ENCODE data around the gene BID. TPM values are rescaled to one million over a fixed set of nuclear protein-coding genes. Genes with fewer than 3 reads are reported as not detected.

Gene BID
- total RNA-seq, 3 donors from 2014 or later (not counting 1 experiment from before 2014, with no cell fraction given) = 40.9 to 42.4 (median 42.3) TPM

DNA sequence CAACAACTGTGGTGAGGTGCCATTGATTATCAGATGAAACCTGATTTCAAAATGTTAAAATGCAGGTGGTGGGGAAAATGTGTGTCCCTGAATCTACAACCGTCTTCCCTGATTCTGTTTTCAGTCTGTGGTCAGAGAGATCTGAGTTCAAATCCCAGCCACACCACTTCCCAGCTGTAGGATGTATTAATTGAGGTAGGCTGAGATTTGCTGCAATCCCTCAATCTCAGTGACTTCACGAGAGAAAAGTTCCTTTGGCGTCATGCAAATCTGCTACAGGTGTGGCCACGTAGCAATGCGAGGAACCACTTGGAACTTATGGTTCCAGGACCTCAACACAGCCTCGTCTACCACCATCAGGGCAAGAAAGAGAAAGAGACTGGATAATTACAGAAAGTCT, 79.5 kb downstream of the BID start:
- Mint-ChIP-seq H3K27ac (no peak overlapping the region), H3K4me1 (peaks cover 6 to 13% of the 10 kb centered on the region in 2 donors), H3K36me3 (peaks cover 10% of the 10 kb centered on the region), H3K4me3 (no peak overlapping the region), H3K27me3 (ENCODE audit: low read depth in 2 of 2) (no peaks in the 10 kb centered on the region), H3K9me3 (no peaks in the 10 kb centered on the region)
- TF ChIP-seq, protein P1, sequence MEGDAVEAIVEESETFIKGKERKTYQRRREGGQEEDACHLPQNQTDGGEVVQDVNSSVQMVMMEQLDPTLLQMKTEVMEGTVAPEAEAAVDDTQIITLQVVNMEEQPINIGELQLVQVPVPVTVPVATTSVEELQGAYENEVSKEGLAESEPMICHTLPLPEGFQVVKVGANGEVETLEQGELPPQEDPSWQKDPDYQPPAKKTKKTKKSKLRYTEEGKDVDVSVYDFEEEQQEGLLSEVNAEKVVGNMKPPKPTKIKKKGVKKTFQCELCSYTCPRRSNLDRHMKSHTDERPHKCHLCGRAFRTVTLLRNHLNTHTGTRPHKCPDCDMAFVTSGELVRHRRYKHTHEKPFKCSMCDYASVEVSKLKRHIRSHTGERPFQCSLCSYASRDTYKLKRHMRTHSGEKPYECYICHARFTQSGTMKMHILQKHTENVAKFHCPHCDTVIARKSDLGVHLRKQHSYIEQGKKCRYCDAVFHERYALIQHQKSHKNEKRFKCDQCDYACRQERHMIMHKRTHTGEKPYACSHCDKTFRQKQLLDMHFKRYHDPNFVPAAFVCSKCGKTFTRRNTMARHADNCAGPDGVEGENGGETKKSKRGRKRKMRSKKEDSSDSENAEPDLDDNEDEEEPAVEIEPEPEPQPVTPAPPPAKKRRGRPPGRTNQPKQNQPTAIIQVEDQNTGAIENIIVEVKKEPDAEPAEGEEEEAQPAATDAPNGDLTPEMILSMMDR (IDR thresholded peaks at IDR 0.05) = no peak
- ATAC-seq (no peak), DNase-seq (no peak)
- H3K36me3 ChIP-seq (ENCODE audit: control insufficient read depth, insufficient read depth, low read length) = peaks cover 6% of the 10 kb centered on the region
- H3K9me3 ChIP-seq (ENCODE audit: control insufficient read depth, insufficient read depth, low read length) = no peaks in the 10 kb centered on the region
- H3K4me3 ChIP-seq (ENCODE audit: low read length) = no peak overlapping the region
- intact Hi-C loops (cut with micrococcal nuclease) = no loop called here
- no peaks in the 10 kb centered on the region for H3K4me1 ChIP-seq (ENCODE audit: control insufficient read depth, insufficient read depth, low read length)
- WGBS (ENCODE audit: insufficient coverage) = 88% methylated on average over 6 of the region's 6 CpGs
- no peak overlapping the region for H3K27ac ChIP-seq (ENCODE audit: low read length)
- no peaks in the 10 kb centered on the region for H3K27me3 ChIP-seq (ENCODE audit: control insufficient read depth, insufficient read depth, low read length)

DNA sequence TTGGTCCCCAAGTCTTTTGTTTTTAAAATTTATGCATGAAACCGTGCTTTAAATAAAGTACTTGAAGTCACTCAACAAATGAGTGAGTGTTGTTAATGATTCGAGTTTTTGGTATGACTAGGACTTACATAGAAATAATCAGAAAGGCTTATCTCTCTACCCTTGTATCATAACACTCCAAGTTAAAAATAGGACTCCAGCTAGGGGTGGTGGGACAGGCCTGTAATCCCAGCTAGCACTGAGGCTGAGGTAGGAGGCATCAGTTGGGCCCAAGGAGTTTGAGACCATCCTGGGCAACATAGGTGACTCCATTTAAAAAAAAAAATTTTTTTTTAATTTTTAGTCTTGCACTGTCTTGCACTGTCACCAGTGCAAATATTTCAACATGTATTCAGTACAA, 80.1 kb downstream of the BID start:
- WGBS (ENCODE audit: insufficient coverage) = 100% methylated on average over 1 of the region's 2 CpGs

DNA sequence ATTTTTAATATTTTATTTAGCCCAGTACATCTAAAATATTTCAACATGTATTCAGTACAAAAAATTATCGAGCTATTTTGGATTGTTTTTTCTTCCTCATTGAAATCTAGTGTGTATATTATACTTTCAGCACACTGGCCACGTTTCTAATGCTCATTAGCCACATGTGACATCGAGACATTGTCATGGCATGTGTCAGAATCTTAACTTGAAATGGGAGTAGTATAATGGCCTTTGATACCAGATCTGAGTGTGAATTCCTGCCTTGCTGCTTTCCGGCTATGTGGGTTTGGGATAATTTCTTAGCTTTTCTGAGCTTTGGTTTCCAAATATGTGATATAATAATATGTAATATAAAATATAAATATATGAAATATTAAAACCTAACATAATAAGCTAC, 81.4 kb downstream of the BID start:
- Histone ChIP-seq H3K27me3 (ENCODE audit: control insufficient read depth, insufficient read depth, low read length) (no peaks in the 10 kb centered on the region), H3K27ac (ENCODE audit: low read length) (no peak overlapping the region), H3K9me3 (ENCODE audit: control insufficient read depth, insufficient read depth, low read length) (no peaks in the 10 kb centered on the region), H3K4me3 (ENCODE audit: low read length) (no peak overlapping the region), H3K36me3 (ENCODE audit: control insufficient read depth, insufficient read depth, low read length) (peaks cover 12% of the 10 kb centered on the region), H3K4me1 (ENCODE audit: control insufficient read depth, insufficient read depth, low read length) (no peaks in the 10 kb centered on the region)
- Mint-ChIP-seq H3K36me3 (peaks cover 10% of the 10 kb centered on the region), H3K4me1 (peaks cover 0 to 7% of the 10 kb centered on the region in 2 donors), H3K27ac (no peak overlapping the region), H3K9me3 (no peaks in the 10 kb centered on the region), H3K4me3 (no peak overlapping the region), H3K27me3 (ENCODE audit: low read depth in 2 of 2) (no peaks in the 10 kb centered on the region)
- 88% methylated on average over 2 of the region's 4 CpGs for WGBS (ENCODE audit: insufficient coverage)
- TF ChIP-seq, protein P1 (IDR thresholded peaks at IDR 0.05) = no peak
- intact Hi-C loops (cut with micrococcal nuclease) = no loop called here
- no peak for ATAC-seq
- no peak for DNase-seq

More for the DNA sequence above, 80.1 kb downstream of the BID start:
- H3K36me3 Mint-ChIP-seq = peaks cover 10% of the 10 kb centered on the region
- no peaks in the 10 kb centered on the region for H3K9me3 ChIP-seq (ENCODE audit: control insufficient read depth, insufficient read depth, low read length)
- TF ChIP-seq, protein P1 (IDR thresholded peaks at IDR 0.05) = no peak
- H3K27me3 ChIP-seq (ENCODE audit: control insufficient read depth, insufficient read depth, low read length) = no peaks in the 10 kb centered on the region
- intact Hi-C loops (cut with micrococcal nuclease) = no loop called here
- ATAC-seq = no peak
- no peak overlapping the region for H3K4me3 ChIP-seq (ENCODE audit: low read length)
- no peaks in the 10 kb centered on the region for H3K27me3 Mint-ChIP-seq (ENCODE audit: low read depth in 2 of 2)
- peaks cover 6 to 13% of the 10 kb centered on the region in 2 donors for H3K4me1 Mint-ChIP-seq
- no peak overlapping the region for H3K27ac ChIP-seq (ENCODE audit: low read length)
- H3K4me1 ChIP-seq (ENCODE audit: control insufficient read depth, insufficient read depth, low read length) = no peaks in the 10 kb centered on the region
- H3K9me3 Mint-ChIP-seq = no peaks in the 10 kb centered on the region
- no peak for DNase-seq
- H3K4me3 Mint-ChIP-seq = no peak overlapping the region
- H3K27ac Mint-ChIP-seq = no peak overlapping the region
- H3K36me3 ChIP-seq (ENCODE audit: control insufficient read depth, insufficient read depth, low read length) = peaks cover 7% of the 10 kb centered on the region

DNA sequence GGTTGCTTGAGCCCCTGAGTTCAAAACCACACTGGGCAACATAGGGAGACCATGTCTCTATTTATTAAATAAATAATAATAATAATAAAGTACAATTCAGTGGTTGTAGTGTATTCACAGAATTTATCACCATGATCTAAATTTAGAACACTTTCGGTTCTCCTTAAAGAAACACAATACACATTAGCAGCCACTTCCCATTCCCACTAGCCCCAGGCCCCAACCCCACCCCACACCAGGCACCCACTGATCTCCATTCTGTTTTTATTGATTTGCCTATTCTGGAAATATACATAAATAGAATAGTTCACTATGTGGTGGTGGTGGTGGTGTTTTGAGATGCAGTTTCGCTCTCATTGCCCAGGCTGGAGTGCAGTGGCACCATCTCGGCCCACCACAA, 90.0 kb downstream of the BID start:
- H3K9me3 ChIP-seq (ENCODE audit: control insufficient read depth, insufficient read depth, low read length) = no peaks in the 10 kb centered on the region
- no peak overlapping the region for H3K27ac ChIP-seq (ENCODE audit: low read length)
- WGBS (ENCODE audit: insufficient coverage) = 69% methylated on average over 3 of the region's 3 CpGs
- Mint-ChIP-seq H3K4me3 (no peak overlapping the region), H3K4me1 (peaks cover 7 to 9% of the 10 kb centered on the region in 2 donors), H3K27me3 (ENCODE audit: low read depth in 2 of 2) (no peaks in the 10 kb centered on the region), H3K9me3 (no peaks in the 10 kb centered on the region), H3K27ac (no peak overlapping the region), H3K36me3 (no peaks in the 10 kb centered on the region)
- TF ChIP-seq, protein P1 (IDR thresholded peaks at IDR 0.05) = no peak
- intact Hi-C loops (cut with micrococcal nuclease) = no loop called here
- H3K4me1 ChIP-seq (ENCODE audit: control insufficient read depth, insufficient read depth, low read length) = no peaks in the 10 kb centered on the region
- H3K27me3 ChIP-seq (ENCODE audit: control insufficient read depth, insufficient read depth, low read length) = no peaks in the 10 kb centered on the region
- H3K4me3 ChIP-seq (ENCODE audit: low read length) = no peak overlapping the region
- DNase-seq (no peak), ATAC-seq (no peak)
- peaks cover 5% of the 10 kb centered on the region for H3K36me3 ChIP-seq (ENCODE audit: control insufficient read depth, insufficient read depth, low read length)
